Central memory CD8-positive, alpha-beta T cell (primary cell): ENCODE data around the gene CDKN2B-AS1.

ENCODE experiments used
- ATAC-seq: fragments of 150-1000 bp; cut with Tn5 transposase; replicated peaks from 2 replicates; pipeline ENCODE4 v1.10.0; 2022; ENCODE audit warnings: mild to moderate bottlenecking, moderate FRiP score, moderate number of reproducible peaks; ENCODE audit not compliant: poor library complexity, severe bottlenecking; ENCODE audit errors: extremely low read depth
- DNase-seq, 2 donors: peaks; one replicate each; pipeline ENCODE4 v3.0.0; 2021; ENCODE audit warnings: low spot score in 2 of 2
- H3K27ac Mint-ChIP-seq: one replicate; pipeline ENCODE4 v1.8.0; 2022; ENCODE audit warnings: low read depth, mild to moderate bottlenecking, moderate library complexity, mixed read lengths
- H3K27me3 Mint-ChIP-seq: one replicate; pipeline ENCODE4 v1.8.0; 2022; ENCODE audit warnings: mixed read lengths
- H3K36me3 Mint-ChIP-seq: one replicate; pipeline ENCODE4 v1.8.0; 2022; ENCODE audit warnings: mild to moderate bottlenecking, moderate library complexity, mixed read lengths; ENCODE audit not compliant: insufficient read depth
- H3K4me1 Mint-ChIP-seq: one replicate; pipeline ENCODE4 v1.8.0; 2022; ENCODE audit warnings: mixed read lengths
- H3K4me3 Mint-ChIP-seq: one replicate; pipeline ENCODE4 v1.8.0; 2022; ENCODE audit warnings: mild to moderate bottlenecking, moderate library complexity, mixed read lengths
- H3K9me3 Mint-ChIP-seq: one replicate; pipeline ENCODE4 v1.8.0; 2022; ENCODE audit warnings: mixed read lengths

The CDKN2B-AS1 gene

DNA sequence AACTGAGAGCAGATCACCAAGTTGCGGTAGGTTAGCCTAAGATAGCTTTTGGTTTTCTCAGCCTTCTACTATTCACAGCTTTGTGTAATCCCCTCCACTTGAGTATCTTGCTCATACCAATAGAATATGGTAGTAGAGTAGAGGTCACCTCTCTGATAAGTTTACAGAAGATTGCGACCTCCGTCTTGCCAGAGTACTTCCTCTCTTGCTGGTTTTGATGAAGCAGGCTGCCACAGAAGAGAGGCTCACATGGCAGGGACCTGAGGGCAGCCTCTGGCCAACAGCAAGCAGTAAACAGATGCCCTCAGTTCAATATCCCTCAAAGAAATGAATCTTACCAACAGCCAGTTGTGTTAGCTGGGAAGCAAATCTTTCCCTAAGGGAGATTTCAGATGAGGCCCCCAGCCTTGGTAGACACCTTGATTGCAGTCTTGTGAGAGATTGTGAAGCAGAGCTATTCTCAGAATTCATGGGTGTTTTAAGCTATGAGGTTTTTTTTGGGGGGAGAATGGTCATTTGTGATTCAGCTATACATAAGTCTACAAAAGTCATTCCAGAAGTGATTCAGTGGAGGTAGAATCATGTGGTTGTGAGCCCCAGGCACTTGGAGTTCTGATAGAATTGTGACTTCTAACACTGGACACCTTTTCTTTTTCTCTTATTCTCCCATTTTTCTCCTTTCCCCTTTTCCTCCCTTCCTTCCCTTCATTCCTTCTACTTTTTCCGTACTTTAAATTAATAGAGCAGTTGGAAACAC lies 37.2 kb downstream of the CDKN2B-AS1 start:
- Mint-ChIP-seq H3K9me3 (no peaks in the 10 kb centered on the region), H3K36me3 (no peaks in the 10 kb centered on the region), H3K4me1 (no peaks in the 10 kb centered on the region), H3K4me3 (no peak overlapping the region), H3K27me3 (no peaks in the 10 kb centered on the region), H3K27ac (no peak overlapping the region)
- no peak for ATAC-seq
- DNase-seq: no peak

DNA sequence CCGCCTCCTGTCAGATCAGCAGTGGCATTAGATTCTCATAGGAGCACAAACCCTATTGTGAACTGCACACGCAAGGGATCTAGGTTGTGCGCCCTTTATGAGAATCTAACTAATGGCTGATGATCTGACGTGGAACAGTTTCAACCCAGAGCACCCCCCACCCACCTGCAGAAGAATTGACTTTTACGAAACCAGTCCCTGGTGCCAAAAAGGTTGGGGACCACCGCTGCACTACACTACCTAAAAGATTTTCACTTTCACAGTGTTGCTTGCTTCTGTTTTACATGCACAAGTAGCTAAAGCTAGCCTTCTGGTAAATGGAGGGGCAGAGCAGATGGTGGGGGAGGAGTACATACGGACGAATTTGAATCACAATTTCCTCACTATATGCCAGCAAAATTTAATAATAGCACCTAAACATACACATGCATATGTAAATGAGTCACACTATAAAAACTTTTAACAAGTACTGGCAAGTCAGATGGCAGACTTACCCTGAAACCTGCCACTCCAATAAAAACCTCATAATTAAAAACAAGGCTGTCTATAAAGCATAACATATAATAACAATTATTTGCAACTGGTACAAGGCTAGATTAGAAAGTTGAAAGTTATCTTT lies 38.5 kb downstream of the CDKN2B-AS1 start:
- DNase-seq: no peak
- no peaks in the 10 kb centered on the region for H3K27me3 Mint-ChIP-seq
- no peaks in the 10 kb centered on the region for H3K36me3 Mint-ChIP-seq
- no peak overlapping the region for H3K27ac Mint-ChIP-seq
- no peak overlapping the region for H3K4me3 Mint-ChIP-seq
- H3K9me3 Mint-ChIP-seq: no peaks in the 10 kb centered on the region
- no peaks in the 10 kb centered on the region for H3K4me1 Mint-ChIP-seq
- no peak for ATAC-seq

GRCh38 chr9:22035591-22036011 lies 41.0 kb downstream of the CDKN2B-AS1 start:
- no peak overlapping the region for H3K27ac Mint-ChIP-seq
- H3K9me3 Mint-ChIP-seq: no peaks in the 10 kb centered on the region
- no peaks in the 10 kb centered on the region for H3K27me3 Mint-ChIP-seq
- ATAC-seq: no peak
- no peaks in the 10 kb centered on the region for H3K4me1 Mint-ChIP-seq
- no peaks in the 10 kb centered on the region for H3K36me3 Mint-ChIP-seq
- DNase-seq: no peak
- H3K4me3 Mint-ChIP-seq: no peak overlapping the region

GRCh38 chr9:22036866-22037626 lies 42.5 kb downstream of the CDKN2B-AS1 start:
- Mint-ChIP-seq H3K27ac (no peak overlapping the region), H3K9me3 (no peaks in the 10 kb centered on the region), H3K4me1 (no peaks in the 10 kb centered on the region), H3K4me3 (no peak overlapping the region), H3K36me3 (no peaks in the 10 kb centered on the region), H3K27me3 (no peaks in the 10 kb centered on the region)
- ATAC-seq (no peak), DNase-seq (no peak)

- no peaks in the 10 kb centered on the region for H3K36me3 Mint-ChIP-seq
- H3K27me3 Mint-ChIP-seq: no peaks in the 10 kb centered on the region
- no peak overlapping the region for H3K4me3 Mint-ChIP-seq
- ATAC-seq (no peak), DNase-seq (no peak)
- no peaks in the 10 kb centered on the region for H3K9me3 Mint-ChIP-seq
- no peaks in the 10 kb centered on the region for H3K4me1 Mint-ChIP-seq
- no peak overlapping the region for H3K27ac Mint-ChIP-seq
These were observed 43.5 kb downstream of the CDKN2B-AS1 start for GRCh38 chr9:22037954-22038690.

GRCh38 chr9:22039258-22039657 lies 44.7 kb downstream of the CDKN2B-AS1 start:
- no peak for DNase-seq
- no peak overlapping the region for H3K4me3 Mint-ChIP-seq
- no peaks in the 10 kb centered on the region for H3K4me1 Mint-ChIP-seq
- H3K9me3 Mint-ChIP-seq: no peaks in the 10 kb centered on the region
- no peak for ATAC-seq
- H3K27me3 Mint-ChIP-seq: no peaks in the 10 kb centered on the region
- no peaks in the 10 kb centered on the region for H3K36me3 Mint-ChIP-seq
- H3K27ac Mint-ChIP-seq: no peak overlapping the region

- no peaks in the 10 kb centered on the region for H3K27me3 Mint-ChIP-seq
- no peaks in the 10 kb centered on the region for H3K9me3 Mint-ChIP-seq
- no peak overlapping the region for H3K27ac Mint-ChIP-seq
- H3K4me3 Mint-ChIP-seq: no peak overlapping the region
- H3K4me1 Mint-ChIP-seq: no peaks in the 10 kb centered on the region
- H3K36me3 Mint-ChIP-seq: no peaks in the 10 kb centered on the region
- ATAC-seq: no peak
- no peak for DNase-seq
These were observed 46.2 kb downstream of the CDKN2B-AS1 start for GRCh38 chr9:22040760-22041159.

- no peaks in the 10 kb centered on the region for H3K4me1 Mint-ChIP-seq
- no peaks in the 10 kb centered on the region for H3K36me3 Mint-ChIP-seq
- no peaks in the 10 kb centered on the region for H3K27me3 Mint-ChIP-seq
- no peaks in the 10 kb centered on the region for H3K9me3 Mint-ChIP-seq
- H3K4me3 Mint-ChIP-seq: no peak overlapping the region
- no peak overlapping the region for H3K27ac Mint-ChIP-seq
- ATAC-seq: no peak
- no peak for DNase-seq
These were observed 46.8 kb downstream of the CDKN2B-AS1 start for GRCh38 chr9:22041344-22041743.

- Mint-ChIP-seq H3K4me1 (no peaks in the 10 kb centered on the region), H3K4me3 (no peak overlapping the region), H3K36me3 (no peaks in the 10 kb centered on the region), H3K27me3 (no peaks in the 10 kb centered on the region), H3K27ac (no peak overlapping the region), H3K9me3 (no peaks in the 10 kb centered on the region)
- ATAC-seq (no peak), DNase-seq (no peak)
These were observed 47.2 kb downstream of the CDKN2B-AS1 start for GRCh38 chr9:22041775-22042174.

DNA sequence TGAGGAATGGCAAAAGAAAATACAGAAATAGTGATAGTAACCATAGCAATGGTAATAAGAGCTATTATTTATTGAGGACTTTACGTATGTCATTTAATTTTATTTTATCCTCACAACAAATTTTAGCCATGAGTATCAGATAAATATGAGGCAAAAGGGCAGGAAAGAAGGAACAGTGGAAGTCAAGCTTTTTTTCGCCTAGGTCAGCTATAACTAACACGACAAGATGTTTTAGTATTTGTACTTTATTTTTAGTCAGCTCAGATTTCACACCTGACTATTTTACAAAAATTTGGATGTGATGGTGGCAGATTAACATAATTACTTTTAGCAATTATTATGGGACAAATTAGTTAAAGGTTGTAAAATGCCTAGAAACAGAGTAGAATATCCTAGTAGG lies 49.3 kb downstream of the CDKN2B-AS1 start:
- H3K27me3 Mint-ChIP-seq: no peaks in the 10 kb centered on the region
- H3K9me3 Mint-ChIP-seq: no peaks in the 10 kb centered on the region
- H3K36me3 Mint-ChIP-seq: no peaks in the 10 kb centered on the region
- DNase-seq (no peak), ATAC-seq (no peak)
- H3K27ac Mint-ChIP-seq: no peak overlapping the region
- no peak overlapping the region for H3K4me3 Mint-ChIP-seq
- no peaks in the 10 kb centered on the region for H3K4me1 Mint-ChIP-seq

DNA sequence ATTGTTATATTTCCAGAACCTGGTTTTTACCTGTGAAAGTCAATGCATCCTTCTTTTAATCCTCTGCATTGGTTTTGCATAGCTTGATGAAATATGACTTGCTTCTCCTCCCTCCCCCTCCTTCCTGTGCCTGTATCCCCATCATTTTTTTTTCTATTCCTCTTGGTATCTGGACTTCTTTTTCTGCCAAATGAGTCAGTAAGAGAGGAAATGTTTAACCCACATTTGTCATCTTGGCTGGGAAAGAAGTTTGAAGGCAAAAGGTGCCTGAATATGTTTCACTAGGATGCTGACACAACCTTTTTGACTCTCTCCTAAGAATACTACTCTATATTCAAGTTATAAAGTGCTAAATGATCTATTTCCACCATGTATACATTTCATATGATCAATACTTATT lies 50.0 kb downstream of the CDKN2B-AS1 start:
- H3K9me3 Mint-ChIP-seq: no peaks in the 10 kb centered on the region
- no peaks in the 10 kb centered on the region for H3K27me3 Mint-ChIP-seq
- ATAC-seq: no peak
- no peak for DNase-seq
- no peaks in the 10 kb centered on the region for H3K36me3 Mint-ChIP-seq
- no peak overlapping the region for H3K4me3 Mint-ChIP-seq
- no peak overlapping the region for H3K27ac Mint-ChIP-seq
- no peaks in the 10 kb centered on the region for H3K4me1 Mint-ChIP-seq

DNA sequence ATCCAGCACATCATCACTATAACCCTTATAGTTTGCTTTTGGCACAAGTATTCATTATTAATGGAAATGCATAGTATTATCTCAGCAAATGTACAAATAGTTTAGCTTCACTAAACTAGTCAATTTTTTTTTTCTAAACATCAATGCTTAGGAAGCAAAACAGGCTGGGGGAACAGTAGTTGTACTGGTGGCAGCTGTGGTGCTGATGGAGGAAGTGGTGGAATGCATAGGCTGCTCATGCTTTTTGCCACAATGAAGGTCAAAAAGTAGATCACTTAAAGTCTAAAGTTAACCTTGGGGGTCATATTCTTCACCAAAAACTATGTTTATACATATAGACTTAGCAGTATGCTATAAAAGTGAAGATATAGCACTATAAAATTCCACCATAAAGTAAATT lies 50.8 kb downstream of the CDKN2B-AS1 start:
- Mint-ChIP-seq H3K4me1 (no peaks in the 10 kb centered on the region), H3K27me3 (no peaks in the 10 kb centered on the region), H3K9me3 (no peaks in the 10 kb centered on the region), H3K4me3 (no peak overlapping the region), H3K27ac (no peak overlapping the region), H3K36me3 (no peaks in the 10 kb centered on the region)
- no peak for ATAC-seq
- DNase-seq: no peak
